Right lobe of liver (tissue), 6 donors: Measurements from ENCODE around the gene PMFBP1. TPM values are rescaled to one million over a fixed set of nuclear protein-coding genes. Genes with fewer than 3 reads are reported as not detected.
A peak's percentile ranks its signal among the peaks of the same experiment; 100 is the strongest.

Source experiments
- ATAC-seq, 4 donors: fragments of 200-7000 bp; cut with Tn5 transposase; one replicate each; pipeline ENCODE4 v1.9.1; 2020; ENCODE audit warnings: mild to moderate bottlenecking in 4 of 4, moderate library complexity in 4 of 4
- DNase-seq, 3 donors: peaks; one replicate each; pipeline ENCODE4 v3.0.0-alpha.2; 2020
- H3K27ac ChIP-seq, 3 donors: fragments of 200-600 bp; one replicate each; pipeline ENCODE4 v1.8.0; 2022
- H3K27me3 ChIP-seq, 2 donors: fragments of 200-600 bp; one replicate each; pipeline ENCODE4 v1.8.0; 2022
- H3K36me3 ChIP-seq, 4 donors: fragments of 200-600 bp; sonication (generic) in 1 of 4; one replicate each; pipeline versions ENCODE4 v1.5.1 to v1.8.0; 2017 to 2022; ENCODE audit warnings: control low read depth in 1 of 4
- H3K4me1 ChIP-seq, 4 donors: fragments of 200-600 bp; sonication (generic) in 1 of 4; one replicate each; pipeline versions ENCODE4 v1.5.1 to v1.8.0; 2017 to 2022; ENCODE audit warnings: control low read depth in 1 of 4
- H3K4me3 ChIP-seq, 3 donors: fragments of 200-600 bp; one replicate each; pipeline ENCODE4 v1.8.0; 2022
- H3K9me3 ChIP-seq, 4 donors: fragments of 200-600 bp; sonication (generic) in 1 of 4; one replicate each; pipeline versions ENCODE4 v1.5.1 to v1.8.0; 2017 to 2022; ENCODE audit warnings: control low read depth in 1 of 4
- CTCF ChIP-seq, 4 donors: fragments of 200-600 bp in 3 of 4; fragments of 450-650 bp in 1 of 4; IDR thresholded peaks; one replicate each; pipeline versions ENCODE4 v1.5.1 to v1.8.0; 2016 to 2022; ENCODE audit warnings: antibody characterized with exemption in 4 of 4, mild to moderate bottlenecking in 2 of 4
- POLR2A ChIP-seq: fragments of 450-650 bp; IDR thresholded peaks from one replicate; pipeline ENCODE4 v1.6.1; 2017; ENCODE audit warnings: antibody characterized with exemption, mild to moderate bottlenecking
- WGBS: methylation state at CpG from one replicate; pipeline ENCODE4 v1.1.6; 2018; ENCODE audit warnings: low coverage, low lambda C conversion rate; ENCODE audit not compliant: insufficient coverage; ENCODE audit errors: missing lambda C conversion rate; 5-methylcytosine and 5-hydroxymethylcytosine counted together
- intact Hi-C, 2 donors: fragments of 100-400 bp; cut with DNase I; formaldehyde crosslinking; loops; one replicate each; pipeline versions ENCODE4 v1.11.2 to v1.14.1; 2022
- total RNA-seq, 6 experiments: library from RNA; depleted of rRNA in 2 of 6; stranded (reverse); fragments of >200 nt in 2 of 6; fragmentation: NEBNext Ultra II Directional in 3 of 6; extraction: Animal tissue kit (Norgen Biotek cat#: 25700) in 3 of 6; gene quantifications; one replicate each; pipeline versions ENCODE4 v1.1.0 to v1.2.4, GENCODE V29; 2016 to 2023
- donor health status: DM: no; HTN: yes; CAD: no.
- donor health status: DM: no; HTN: no; CAD: no.
- donor health status: DM: no; HTN: no; CAD: no.
- donor health status: DM: no; HTN: yes; CAD: no.
- donor health status: DM: no; HTN: yes; CAD: no.

The PMFBP1 gene
- total RNA-seq, 6 experiments from 2014 or later, result 0.09 to 0.53 (median 0.19) TPM; not detected in 2

- intact Hi-C loops, result no loop called here
- Histone ChIP-seq H3K9me3 (no peaks in the 10 kb centered on the region), H3K4me1 (peaks cover 0 to 6% (median 0%) of the 10 kb centered on the region in 4 donors), H3K4me3 (no peak overlapping the region), H3K27me3 (no peaks in the 10 kb centered on the region), H3K36me3 (peaks cover 0 to 28% (median 3%) of the 10 kb centered on the region in 4 donors), H3K27ac (peak overlapping the region in 1 of 3 donors; percentile 27)
- peak in 1 of 4 donors; percentile 18 for ATAC-seq
- no peak for TF ChIP-seq POLR2A
- TF ChIP-seq CTCF (IDR thresholded peaks at IDR 0.05), result no peak
- DNase-seq, result no peak
- 57% methylated on average over 12 of the region's 12 CpGs for WGBS
Observed at GRCh38 chr16:72072514-72073342, 99.2 kb downstream of the PMFBP1 start.

Other genes with a start within 250 kb of the PMFBP1 start
- 1 to 10 TPM in 2 of 6 experiments, under 1 TPM in 4; 0.60 to 2.0 (median 0.83) TPM for gene PKD1L3, start 171.8 kb downstream of the PMFBP1 start, total RNA-seq
- 100 to 1,000 TPM in 1 of 6 experiments, 10 to 100 TPM in 5; 26.7 to 108 (median 74.6) TPM for gene DHODH, start 163.4 kb downstream of the PMFBP1 start, total RNA-seq
- gene HP, start 117.7 kb downstream of the PMFBP1 start, total RNA-seq, result over 10,000 TPM; 42,048 to 58,242 (median 47,923) TPM
- 100 to 1,000 TPM; 115 to 337 (median 142) TPM for gene HPR, start 108.9 kb downstream of the PMFBP1 start, total RNA-seq
- gene TXNL4B, start 78.5 kb downstream of the PMFBP1 start, total RNA-seq, result 10 to 100 TPM in 2 of 6 experiments, 1 to 10 TPM in 4; 5.5 to 11.6 (median 8.2) TPM
- 10 to 100 TPM; 22.2 to 29.8 (median 23.3) TPM for gene DHX38, start 78.3 kb downstream of the PMFBP1 start, total RNA-seq